ENCODE data around the gene C5AR2.
"Not testable (repeated sequence)": the region's sequence is repeated elsewhere in the genome, so short reads cannot be mapped to it uniquely, and the experiment has no call there.

Gene C5AR2

DNA sequence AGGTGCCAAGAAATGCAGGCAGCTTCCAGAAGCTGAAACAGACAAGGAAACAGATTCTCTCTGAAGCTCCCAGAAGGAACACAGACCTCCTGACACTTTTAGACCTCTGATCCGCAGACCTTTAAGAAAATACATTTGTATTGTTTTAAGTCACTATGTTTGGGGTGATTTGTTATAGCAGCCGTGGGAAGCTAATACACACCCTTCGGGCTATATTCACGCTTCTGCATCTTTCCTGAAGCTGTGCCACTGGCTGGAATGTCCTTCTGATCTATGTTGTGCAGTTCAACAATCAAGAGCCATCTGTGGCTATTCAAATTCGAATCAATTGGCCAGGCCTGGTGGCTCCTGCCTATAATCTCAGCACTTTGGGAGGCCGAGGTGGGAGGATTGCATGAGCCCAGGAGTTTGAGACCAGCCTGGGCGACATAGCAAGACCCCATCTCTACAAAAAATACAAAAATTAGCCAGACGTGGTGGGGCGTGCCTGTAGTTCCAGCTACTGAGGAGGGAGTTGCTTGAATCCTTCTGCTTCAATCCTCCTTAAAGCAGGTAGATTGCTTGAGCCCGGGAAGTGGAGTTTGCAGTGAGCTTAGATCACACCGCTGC is 11.3 kb downstream of the C5AR2 start:
- no peak overlapping the region for H2AFZ ChIP-seq
- H3K4me3 ChIP-seq (ENCODE audit: low read depth, low read length) = no peak overlapping the region
- no peaks in the 10 kb centered on the region for H3K27me3 ChIP-seq (ENCODE audit: control insufficient read depth, insufficient read depth, low read length)
- no peak overlapping the region for H3K9ac ChIP-seq
- no peak overlapping the region for H3K27ac ChIP-seq
- H3K36me3 ChIP-seq (ENCODE audit: control insufficient read depth, insufficient read depth, low read length) = no peaks in the 10 kb centered on the region
- no peaks in the 10 kb centered on the region for H3K79me2 ChIP-seq
- H3K4me1 ChIP-seq = no peaks in the 10 kb centered on the region
- no peak for TF ChIP-seq CTCF (IDR thresholded peaks at IDR 0.05)
- no peak overlapping the region for H3K4me2 ChIP-seq (ENCODE audit: low read length)
- no peaks in the 10 kb centered on the region for H3K9me3 ChIP-seq (ENCODE audit: control insufficient read depth, low read length)

DNA sequence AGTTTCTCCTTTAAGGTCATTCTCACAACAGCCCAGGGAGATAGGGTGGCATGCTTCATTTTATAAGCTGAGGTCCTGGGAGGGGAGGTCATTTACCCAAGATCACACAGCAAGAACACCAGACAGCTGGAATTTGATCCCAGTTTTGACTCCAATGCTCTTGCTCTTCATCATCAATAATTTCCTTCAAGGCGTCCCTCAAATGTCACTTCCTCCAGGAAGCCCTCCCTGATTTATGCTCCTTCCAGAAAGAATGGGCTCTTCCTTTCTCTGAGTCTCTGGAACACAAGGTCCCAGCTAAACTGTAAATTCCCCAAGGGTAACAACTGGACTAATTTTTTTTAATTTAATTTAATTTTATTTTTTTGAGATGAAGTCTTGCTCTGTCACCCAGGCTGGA is 12.4 kb downstream of the C5AR2 start:
- Histone ChIP-seq H3K27ac (no peak overlapping the region), H3K4me3 (ENCODE audit: low read depth, low read length) (no peak overlapping the region), H3K4me2 (ENCODE audit: low read length) (no peak overlapping the region), H2AFZ (no peak overlapping the region), H3K4me1 (no peaks in the 10 kb centered on the region), H3K79me2 (peaks cover under 1% of the 10 kb centered on the region), H3K9ac (no peak overlapping the region), H3K9me3 (ENCODE audit: control insufficient read depth, low read length) (no peaks in the 10 kb centered on the region), H3K36me3 (ENCODE audit: control insufficient read depth, insufficient read depth, low read length) (no peaks in the 10 kb centered on the region), H3K27me3 (ENCODE audit: control insufficient read depth, insufficient read depth, low read length) (no peaks in the 10 kb centered on the region)
- TF ChIP-seq CTCF (IDR thresholded peaks at IDR 0.05) = no peak

GRCh38 chr19:47346024-47346423 is 14.0 kb downstream of the C5AR2 start:
- not testable (repeated sequence) for H3K4me1 ChIP-seq; H3K9me3 ChIP-seq (ENCODE audit: control insufficient read depth, low read length); H2AFZ ChIP-seq; H3K79me2 ChIP-seq; H3K4me3 ChIP-seq (ENCODE audit: low read depth, low read length); H3K27ac ChIP-seq; H3K27me3 ChIP-seq (ENCODE audit: control insufficient read depth, insufficient read depth, low read length); H3K4me2 ChIP-seq (ENCODE audit: low read length); H3K36me3 ChIP-seq (ENCODE audit: control insufficient read depth, insufficient read depth, low read length); H3K9ac ChIP-seq

DNA sequence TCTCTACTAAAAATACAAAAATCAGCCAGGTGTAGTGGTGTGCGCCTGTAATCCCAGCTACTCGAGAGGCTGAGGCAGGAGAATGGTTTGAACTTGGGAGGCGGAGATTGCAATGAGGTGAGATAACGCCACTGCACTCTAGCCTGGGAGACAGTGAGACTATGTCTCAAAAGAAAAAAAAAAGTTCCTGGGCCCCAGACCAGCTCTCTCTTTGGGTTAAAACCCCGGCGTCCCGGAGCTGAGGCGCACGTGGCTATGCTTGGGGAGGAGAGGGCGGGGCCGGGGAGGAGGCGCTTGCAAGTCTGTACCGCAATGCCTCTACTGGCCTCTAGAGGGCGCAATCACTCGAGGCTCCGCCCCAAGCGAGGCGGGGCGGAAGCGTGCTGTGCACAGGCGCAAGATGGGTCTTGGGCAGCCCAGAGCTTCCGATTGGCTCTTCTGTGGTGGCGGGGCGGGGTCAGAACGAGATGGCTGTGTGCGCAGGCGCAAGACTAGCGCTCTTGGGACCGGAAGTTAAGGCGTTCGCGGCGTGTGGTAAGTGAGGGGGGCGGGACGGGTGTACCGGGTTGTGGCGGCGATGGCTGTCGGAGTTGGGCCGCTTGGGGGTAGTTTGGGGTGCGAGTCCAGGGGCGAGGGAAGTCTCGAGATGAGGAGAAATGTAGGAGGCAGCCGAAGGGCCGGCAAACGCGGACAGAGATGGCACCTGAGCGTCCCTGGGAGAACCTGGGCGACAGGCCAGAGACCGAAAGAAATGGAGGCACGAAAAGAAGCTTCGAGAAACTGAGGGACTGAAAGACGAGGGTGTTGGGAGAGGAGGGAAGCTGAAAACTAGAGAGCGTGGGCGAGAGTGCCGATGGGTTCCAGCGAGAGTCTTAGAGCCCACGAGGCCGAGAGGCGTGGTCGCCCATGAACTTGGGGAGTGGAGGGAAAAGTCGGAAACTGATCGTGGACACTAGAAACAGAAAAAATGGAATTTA is 17.1 kb downstream of the C5AR2 start, which contains the start of gene DHX34:
Gene DHX34 (plus strand): TSS at position 497 of the 977 bp plus-strand sequence. CDS start 3,716 bp downstream, outside the sequence.
- Histone ChIP-seq H3K4me2 (ENCODE audit: low read length) (peak within 1 kb of the TSS; percentile 79), H3K4me1 (no peaks in the 10 kb centered on the region), H3K27me3 (ENCODE audit: control insufficient read depth, insufficient read depth, low read length) (no peaks in the 10 kb centered on the region), H3K79me2 (peaks cover 4% of the 10 kb centered on the region), H3K4me3 (ENCODE audit: low read depth, low read length) (peak within 1 kb of the TSS; percentile 92), H3K9ac (peak within 1 kb of the TSS; percentile 39), H2AFZ (peak within 1 kb of the TSS; percentile 89), H3K36me3 (ENCODE audit: control insufficient read depth, insufficient read depth, low read length) (no peaks in the 10 kb centered on the region), H3K9me3 (ENCODE audit: control insufficient read depth, low read length) (no peaks in the 10 kb centered on the region), H3K27ac (peak within 1 kb of the TSS; percentile 57)
- peak; percentile 100 for TF ChIP-seq CTCF (IDR thresholded peaks at IDR 0.05)

- H3K36me3 ChIP-seq (ENCODE audit: control insufficient read depth, insufficient read depth, low read length) = no peaks in the 10 kb centered on the region
- H3K4me2 ChIP-seq (ENCODE audit: low read length) = no peak overlapping the region
- no peaks in the 10 kb centered on the region for H3K4me1 ChIP-seq
- no peak overlapping the region for H2AFZ ChIP-seq
- peaks cover 12% of the 10 kb centered on the region for H3K79me2 ChIP-seq
- H3K9ac ChIP-seq = no peak overlapping the region
- H3K9me3 ChIP-seq (ENCODE audit: control insufficient read depth, low read length) = no peaks in the 10 kb centered on the region
- H3K4me3 ChIP-seq (ENCODE audit: low read depth, low read length) = no peak overlapping the region
- no peak overlapping the region for H3K27ac ChIP-seq
- no peaks in the 10 kb centered on the region for H3K27me3 ChIP-seq (ENCODE audit: control insufficient read depth, insufficient read depth, low read length)
- TF ChIP-seq CTCF (IDR thresholded peaks at IDR 0.05) = no peak
These were observed 18.7 kb downstream of the C5AR2 start for GRCh38 chr19:47350630-47351029.

All from parathyroid adenoma (tissue), 2 donors.